IPS-18c (cell line): ENCODE data around the gene MYO1F.

Experiments used
- H3K4me3 ChIP-seq: 2 replicates; pipeline ENCODE4 v1.7.0; 2013; ENCODE audit warnings: low read depth, mild to moderate bottlenecking, low read length, moderate library complexity; ENCODE audit not compliant: insufficient read depth
- H3K9me3 ChIP-seq: one replicate; pipeline ENCODE4 v1.6.1; 2013; ENCODE audit warnings: mild to moderate bottlenecking, low read length, moderate library complexity; ENCODE audit not compliant: control insufficient read depth, insufficient read depth

Gene MYO1F

GRCh38 chr19:8490873-8491272, 86.4 kb downstream of the MYO1F start:
- H3K4me3 ChIP-seq: no peak overlapping the region
- no peaks in the 10 kb centered on the region for H3K9me3 ChIP-seq

- no peaks in the 10 kb centered on the region for H3K9me3 ChIP-seq
Measured at GRCh38 chr19:8490395-8490760, 86.9 kb downstream of the MYO1F start.

GRCh38 chr19:8489561-8490394, 87.5 kb downstream of the MYO1F start:
- no peak overlapping the region for H3K4me3 ChIP-seq

More at GRCh38 chr19:8490395-8490760, 86.9 kb downstream of the MYO1F start:
- no peak overlapping the region for H3K4me3 ChIP-seq

GRCh38 chr19:8488365-8488764, 88.9 kb downstream of the MYO1F start:
- H3K9me3 ChIP-seq: no peaks in the 10 kb centered on the region
- no peak overlapping the region for H3K4me3 ChIP-seq

More at GRCh38 chr19:8489561-8490394, 87.5 kb downstream of the MYO1F start:
- H3K9me3 ChIP-seq: no peaks in the 10 kb centered on the region

GRCh38 chr19:8487137-8487851, 89.9 kb downstream of the MYO1F start:
- H3K9me3 ChIP-seq: no peaks in the 10 kb centered on the region

GRCh38 chr19:8486661-8487136, 90.5 kb downstream of the MYO1F start:
- Histone ChIP-seq H3K9me3 (no peaks in the 10 kb centered on the region), H3K4me3 (no peak overlapping the region)

More at GRCh38 chr19:8487137-8487851, 89.9 kb downstream of the MYO1F start:
- no peak overlapping the region for H3K4me3 ChIP-seq

- H3K9me3 ChIP-seq: no peaks in the 10 kb centered on the region
Measured at GRCh38 chr19:8485561-8486371, 91.5 kb downstream of the MYO1F start.

GRCh38 chr19:8484331-8484894, 92.8 kb downstream of the MYO1F start:
- Histone ChIP-seq H3K9me3 (no peaks in the 10 kb centered on the region), H3K4me3 (no peak overlapping the region)

More at GRCh38 chr19:8485561-8486371, 91.5 kb downstream of the MYO1F start:
- H3K4me3 ChIP-seq: no peak overlapping the region

GRCh38 chr19:8483165-8483564, 94.1 kb downstream of the MYO1F start:
- Histone ChIP-seq H3K9me3 (no peaks in the 10 kb centered on the region), H3K4me3 (no peak overlapping the region)

- Histone ChIP-seq H3K4me3 (no peak overlapping the region), H3K9me3 (no peaks in the 10 kb centered on the region)
Measured at GRCh38 chr19:8482696-8483095, 94.5 kb downstream of the MYO1F start.

GRCh38 chr19:8481616-8482015, 95.6 kb downstream of the MYO1F start:
- no peaks in the 10 kb centered on the region for H3K9me3 ChIP-seq
- H3K4me3 ChIP-seq: no peak overlapping the region

- Histone ChIP-seq H3K9me3 (no peaks in the 10 kb centered on the region), H3K4me3 (no peak overlapping the region)
Measured at GRCh38 chr19:8481201-8481600, 96.0 kb downstream of the MYO1F start.

- Histone ChIP-seq H3K9me3 (no peaks in the 10 kb centered on the region), H3K4me3 (no peak overlapping the region)
Measured at GRCh38 chr19:8478598-8478997, 98.6 kb downstream of the MYO1F start.

- Histone ChIP-seq H3K4me3 (no peak overlapping the region), H3K9me3 (no peaks in the 10 kb centered on the region)
Measured at GRCh38 chr19:8477889-8478288, 99.4 kb downstream of the MYO1F start.

- Histone ChIP-seq H3K9me3 (no peaks in the 10 kb centered on the region), H3K4me3 (no peak overlapping the region)
Measured at GRCh38 chr19:8476524-8476923, 100.7 kb downstream of the MYO1F start.

GRCh38 chr19:8475005-8475404, 102.2 kb downstream of the MYO1F start:
- Histone ChIP-seq H3K4me3 (no peak overlapping the region), H3K9me3 (no peaks in the 10 kb centered on the region)
